Measurements from ENCODE around the gene B4GALT2. TPM values are rescaled to one million over a fixed set of nuclear protein-coding genes. Genes with fewer than 3 reads are reported as not detected.

B4GALT2 gene
- total RNA-seq, 1 donor from 2014 or later = 23.4 TPM

GRCh38 chr1:43946236-43947060 is 32.6 kb upstream of the B4GALT2 start, which contains the start of gene IPO13:
Gene IPO13 (plus strand): TSS chr1:43946950. CDS start chr1:43947601, 651 bp downstream.
- DNase-seq (ENCODE audit: low spot score) = peak; percentile 96

DNA sequence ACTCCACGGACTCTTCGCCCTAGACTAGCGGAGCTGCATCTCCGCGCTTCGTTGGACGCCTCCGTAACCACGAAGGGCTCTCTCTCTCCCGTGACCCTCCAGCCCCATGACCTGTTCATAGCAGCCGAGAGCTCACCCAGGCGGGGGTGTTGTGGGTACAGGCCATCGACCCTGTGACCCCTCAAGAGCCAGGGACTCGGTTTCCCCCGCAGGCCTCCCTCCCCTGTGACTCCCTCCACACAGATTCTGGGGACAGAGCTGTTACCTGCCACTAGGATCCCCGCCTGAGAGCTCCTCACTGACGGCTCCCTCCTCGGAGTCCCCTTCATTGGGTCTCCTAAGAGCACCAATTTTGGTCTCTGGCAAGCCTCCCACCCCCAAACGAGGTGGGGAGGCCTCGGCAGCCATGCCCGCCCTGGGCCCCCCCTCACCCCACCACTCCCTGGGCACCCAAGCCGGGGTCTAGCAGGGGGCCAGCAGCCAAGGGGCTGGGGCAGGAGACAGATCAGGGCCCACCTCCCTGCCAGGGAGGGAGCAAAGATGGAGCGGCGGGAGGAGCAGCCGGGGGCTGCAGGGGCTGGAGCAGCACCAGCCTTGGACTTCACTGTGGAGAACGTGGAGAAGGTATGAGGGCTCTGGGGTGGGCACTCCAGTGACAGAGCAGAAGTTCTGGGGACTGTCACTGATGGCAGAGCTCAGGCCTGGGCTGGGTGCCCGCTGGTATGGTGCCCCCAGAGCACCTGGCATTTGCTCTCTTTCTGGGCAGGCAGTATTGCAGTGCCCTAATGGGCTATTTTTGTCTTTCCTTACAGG is 31.7 kb upstream of the B4GALT2 start:
- no peak for DNase-seq (ENCODE audit: low spot score)

DNA sequence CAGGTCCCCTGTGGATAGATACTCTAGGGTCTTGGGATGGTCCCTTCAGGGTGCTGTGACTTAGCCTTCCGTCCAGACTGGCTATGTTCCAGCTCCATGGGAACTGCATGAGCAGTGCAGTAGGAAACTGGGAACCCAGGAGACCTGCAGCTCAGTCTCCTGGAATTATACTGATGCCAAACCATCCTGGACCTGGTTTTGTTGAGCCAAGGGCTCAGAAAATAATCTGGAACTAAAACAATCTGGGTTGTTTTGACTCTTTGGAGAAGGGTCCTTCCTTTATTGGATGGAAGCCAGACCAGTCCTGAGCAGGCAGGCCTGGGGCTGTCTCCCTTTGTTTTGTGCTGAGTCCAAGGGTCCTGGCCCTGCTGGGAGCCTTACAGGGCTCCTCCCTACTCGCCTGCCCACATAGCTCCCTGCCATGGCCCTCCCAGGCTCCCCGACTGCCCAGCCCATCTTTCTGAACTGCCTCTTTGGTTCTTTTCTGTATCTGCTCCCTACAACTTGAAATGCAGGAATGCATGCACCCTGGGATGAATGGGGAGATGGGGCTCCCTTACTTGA is 31.1 kb upstream of the B4GALT2 start:
- DNase-seq (ENCODE audit: low spot score) = no peak

- DNase-seq (ENCODE audit: low spot score) = peak; percentile 34
Measured at GRCh38 chr1:43949678-43950077, 29.3 kb upstream of the B4GALT2 start.

GRCh38 chr1:43951021-43951985 is 27.7 kb upstream of the B4GALT2 start:
- DNase-seq (ENCODE audit: low spot score) = no peak

DNA sequence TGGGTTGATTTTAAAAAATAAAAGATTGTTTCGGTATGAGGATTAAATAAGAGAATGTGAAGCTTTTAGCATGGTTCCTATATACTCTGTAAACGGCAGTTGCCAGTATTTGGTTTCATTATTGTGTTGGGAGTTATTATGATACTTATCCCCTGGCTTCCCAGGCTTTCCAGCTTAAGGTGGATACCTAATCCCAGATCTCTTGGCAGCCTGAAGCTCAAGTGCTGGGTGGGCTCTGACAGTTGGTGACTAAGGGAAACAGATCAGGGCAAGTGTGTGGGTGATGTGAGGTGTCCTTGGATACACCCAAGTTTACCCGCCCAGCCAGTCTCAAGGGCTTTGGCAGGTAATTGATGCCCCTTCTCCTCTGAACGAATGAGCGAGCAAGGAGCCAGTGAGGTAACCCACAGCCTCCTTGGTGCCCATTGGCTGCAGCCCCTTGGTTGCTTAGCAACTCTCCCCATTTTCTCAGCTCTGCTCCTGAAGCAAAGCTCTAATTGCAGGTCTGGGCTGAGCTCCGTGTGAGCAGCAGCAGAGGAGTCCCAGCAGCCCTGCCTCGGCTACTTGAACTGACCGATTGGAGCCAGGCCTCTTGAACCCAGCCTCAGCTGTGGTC is 26.2 kb upstream of the B4GALT2 start:
- DNase-seq (ENCODE audit: low spot score) = no peak

- no peak for DNase-seq (ENCODE audit: low spot score)
Measured at GRCh38 chr1:43953361-43953760, 25.6 kb upstream of the B4GALT2 start.

- DNase-seq (ENCODE audit: low spot score) = no peak
Measured at GRCh38 chr1:43954036-43954435, 25.0 kb upstream of the B4GALT2 start.

GRCh38 chr1:43956234-43956633 is 22.8 kb upstream of the B4GALT2 start:
- DNase-seq (ENCODE audit: low spot score) = no peak

GRCh38 chr1:43957407-43958040 is 21.5 kb upstream of the B4GALT2 start:
- no peak for DNase-seq (ENCODE audit: low spot score)

- DNase-seq (ENCODE audit: low spot score) = no peak
Measured at GRCh38 chr1:43958351-43959255, 20.4 kb upstream of the B4GALT2 start.

GRCh38 chr1:43960798-43961197 is 18.2 kb upstream of the B4GALT2 start:
- DNase-seq (ENCODE audit: low spot score) = no peak

- no peak for DNase-seq (ENCODE audit: low spot score)
Measured at GRCh38 chr1:43961692-43962091, 17.3 kb upstream of the B4GALT2 start.

DNA sequence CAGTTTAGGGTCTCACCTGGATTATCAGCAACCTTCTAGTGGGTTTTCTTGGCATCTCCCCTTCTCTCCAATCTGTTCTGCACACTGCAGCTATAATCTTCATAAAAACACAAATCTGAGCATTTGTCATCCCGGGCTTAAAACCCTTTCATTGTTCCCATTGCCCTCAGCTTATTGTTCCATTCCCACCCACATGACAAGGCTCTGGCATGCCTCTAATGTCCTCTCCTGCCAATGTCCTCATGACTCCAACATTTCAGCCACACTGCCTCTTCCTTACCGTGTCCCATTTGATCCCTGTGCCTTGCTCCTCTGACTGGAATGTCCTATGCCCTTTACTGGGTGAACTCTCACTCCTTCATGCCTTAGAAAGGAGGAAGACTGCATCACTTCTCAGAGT is 16.7 kb upstream of the B4GALT2 start:
- DNase-seq (ENCODE audit: low spot score) = no peak

- DNase-seq (ENCODE audit: low spot score) = no peak
Measured at GRCh38 chr1:43963006-43963405, 16.0 kb upstream of the B4GALT2 start.

- DNase-seq (ENCODE audit: low spot score) = no peak
Measured at GRCh38 chr1:43963890-43964289, 15.1 kb upstream of the B4GALT2 start.

DNA sequence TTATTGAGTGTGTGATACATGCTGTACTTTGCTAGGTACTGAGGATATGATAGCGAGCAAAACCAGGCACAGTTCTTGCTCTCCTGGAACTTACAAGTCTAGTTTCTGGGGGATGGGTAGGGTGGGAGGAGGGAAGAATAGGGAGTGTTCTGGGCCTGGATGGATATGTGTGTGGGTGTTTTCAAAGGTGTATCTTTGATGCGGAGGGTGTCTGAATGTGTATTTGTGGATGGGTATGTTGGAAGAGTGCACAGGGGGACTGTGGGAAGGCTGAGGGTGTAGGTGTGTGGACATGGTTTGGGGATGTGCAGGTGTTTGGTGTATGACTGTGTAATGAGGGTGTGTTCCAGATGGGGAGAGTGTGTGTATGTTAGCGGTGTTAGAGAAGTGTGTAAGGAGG is 13.7 kb upstream of the B4GALT2 start:
- no peak for DNase-seq (ENCODE audit: low spot score)

- no peak for DNase-seq (ENCODE audit: low spot score)
Measured at GRCh38 chr1:43968348-43968948, 10.6 kb upstream of the B4GALT2 start.

GRCh38 chr1:43969416-43969745 is 9.6 kb upstream of the B4GALT2 start:
- no peak for DNase-seq (ENCODE audit: low spot score)

All from mucosa of gallbladder (tissue), 1 donor.